ENCODE measurements around the gene GJC1. TPM values are rescaled to one million over a fixed set of nuclear protein-coding genes. Genes with fewer than 3 reads are reported as not detected.

GJC1 gene
- polyA plus RNA-seq (2014; cell fraction: cytosol; rRNA removed): 41.0 and 48.8 TPM in 2 replicates
- polyA plus RNA-seq (2014; cell fraction: nucleus; rRNA removed): 15.7 and 37.2 TPM in 2 replicates

GRCh38 chr17:44829523-44830358 is at the start of gene GJC1:
Gene GJC1, minus strand, starts transcription at chr17:44830287. Its CDS starts 24,470 bp downstream, at chr17:44805817.
- peak; percentile 49 for DNase-seq (ENCODE audit: low spot score)

DNA sequence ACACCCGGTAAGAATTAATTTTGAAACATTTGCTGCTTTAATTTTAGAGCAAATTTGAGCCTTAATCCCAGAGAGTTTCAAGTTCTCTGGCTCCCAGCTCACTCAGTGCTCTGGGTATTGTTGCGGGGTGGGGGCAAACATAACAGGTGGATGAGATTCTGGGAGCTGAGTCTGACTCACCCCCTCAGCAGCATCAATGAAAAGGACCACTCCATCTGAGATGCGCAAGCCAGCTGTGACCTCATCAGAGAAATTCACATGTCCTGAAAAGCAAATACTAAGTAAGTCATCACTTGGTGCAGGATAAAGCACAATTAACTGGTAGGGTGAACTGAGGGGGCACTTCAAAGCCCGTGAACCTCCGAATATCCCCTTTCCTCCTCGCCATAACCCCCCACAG is 49.3 kb upstream of the GJC1 start:
- no peak for DNase-seq (ENCODE audit: low spot score)

GRCh38 chr17:44878627-44879221 is 48.6 kb upstream of the GJC1 start:
- DNase-seq (ENCODE audit: low spot score): no peak

GRCh38 chr17:44877121-44877520 is 47.0 kb upstream of the GJC1 start:
- DNase-seq (ENCODE audit: low spot score): no peak

DNA sequence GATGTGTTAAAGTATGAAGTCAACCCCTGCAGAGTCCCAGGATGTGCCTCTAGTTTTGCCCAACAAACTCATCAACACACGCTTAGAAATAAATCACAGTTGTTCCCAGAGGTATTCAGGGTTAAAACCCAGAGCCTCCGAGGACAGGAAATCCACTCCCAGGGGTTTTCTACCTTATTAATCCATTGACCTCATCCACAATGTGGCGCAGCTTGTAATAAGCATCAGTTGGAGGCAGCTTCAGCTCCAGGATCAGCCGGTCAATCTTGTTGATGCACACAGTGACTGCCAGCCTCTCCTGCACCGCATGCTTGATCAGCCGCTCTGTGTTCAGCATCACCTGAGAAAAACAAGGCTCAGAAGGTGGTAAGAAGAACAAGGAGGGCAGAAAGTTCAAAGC is 45.7 kb upstream of the GJC1 start:
- DNase-seq (ENCODE audit: low spot score): no peak

- DNase-seq (ENCODE audit: low spot score): no peak
Observed at GRCh38 chr17:44872131-44872768, 42.2 kb upstream of the GJC1 start.

- no peak for DNase-seq (ENCODE audit: low spot score)
Observed at GRCh38 chr17:44871556-44871955, 41.5 kb upstream of the GJC1 start.

GRCh38 chr17:44867841-44868240 is 37.8 kb upstream of the GJC1 start:
- DNase-seq (ENCODE audit: low spot score): no peak

DNA sequence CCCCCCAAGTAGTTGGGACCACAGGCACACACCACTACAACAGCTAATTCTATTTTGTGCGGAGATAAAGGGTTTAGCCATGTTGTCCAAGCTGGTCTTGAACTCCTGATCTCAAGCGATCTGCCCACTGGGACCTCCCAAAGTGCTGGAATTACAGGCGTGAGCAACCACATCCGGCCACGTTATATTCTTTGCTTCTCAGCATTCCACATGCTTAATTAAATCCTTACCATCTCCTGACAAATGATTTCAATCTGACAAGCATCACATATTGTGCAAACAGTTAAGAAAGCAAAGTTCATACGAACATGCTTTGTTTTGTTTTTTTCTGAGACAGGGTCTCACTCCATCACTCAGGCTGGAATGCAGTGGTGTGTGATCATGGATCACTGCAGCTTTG is 35.8 kb upstream of the GJC1 start:
- no peak for DNase-seq (ENCODE audit: low spot score)

GRCh38 chr17:44865231-44865660 is 35.2 kb upstream of the GJC1 start:
- DNase-seq (ENCODE audit: low spot score): peak; percentile 83

DNA sequence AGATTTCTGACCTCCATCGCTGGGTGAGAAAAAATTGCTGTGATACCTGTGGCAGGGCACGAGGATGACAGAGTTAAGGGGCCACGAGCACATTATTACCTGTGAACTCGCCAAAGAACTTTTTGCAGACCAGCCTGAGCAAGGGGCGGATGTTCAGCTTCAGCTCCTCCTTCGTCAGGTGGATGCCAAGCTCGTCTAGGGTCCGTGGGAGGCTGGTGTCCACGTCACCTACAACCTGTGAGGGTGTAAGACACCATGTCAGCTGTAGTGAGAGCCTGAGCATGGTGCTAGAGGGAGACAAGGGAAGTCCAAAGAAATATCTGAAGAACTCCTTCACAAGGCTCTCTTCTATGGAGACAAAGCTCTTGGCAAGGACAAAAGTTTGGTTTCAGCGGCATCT is 34.7 kb upstream of the GJC1 start:
- DNase-seq (ENCODE audit: low spot score): no peak

- DNase-seq (ENCODE audit: low spot score): no peak
Observed at GRCh38 chr17:44863061-44863918, 33.2 kb upstream of the GJC1 start.

DNA sequence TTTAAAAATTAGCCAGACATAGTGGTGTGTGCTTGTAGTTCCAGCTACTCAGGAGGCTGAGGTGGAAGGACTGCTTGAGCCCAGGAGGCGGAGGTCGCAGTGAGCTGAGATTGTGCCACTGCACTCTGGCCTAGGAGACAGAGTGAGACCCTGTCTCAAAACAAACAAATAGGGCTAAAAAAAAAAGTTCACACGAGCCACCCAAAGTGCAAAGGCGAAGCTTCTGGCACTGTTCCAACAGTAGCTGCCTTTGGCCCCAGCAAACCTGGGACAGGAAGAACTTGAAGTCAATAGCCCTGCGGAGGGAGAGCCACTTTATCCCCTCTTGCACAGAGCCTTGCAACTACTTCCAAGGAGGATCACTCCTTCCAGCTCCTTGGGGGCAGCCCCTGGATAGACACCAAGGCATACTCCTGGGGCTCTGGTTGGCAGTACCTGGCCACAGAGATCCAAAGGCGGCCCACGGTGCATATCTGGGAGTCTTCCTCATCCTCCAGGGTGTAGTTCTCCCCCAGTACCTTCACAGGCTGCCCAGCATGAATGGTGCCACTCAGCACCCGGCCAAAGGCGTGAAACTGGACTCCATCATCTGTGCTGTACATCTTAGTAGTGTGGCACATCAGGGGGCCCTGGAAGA is 32.3 kb upstream of the GJC1 start:
- DNase-seq (ENCODE audit: low spot score): no peak

DNA sequence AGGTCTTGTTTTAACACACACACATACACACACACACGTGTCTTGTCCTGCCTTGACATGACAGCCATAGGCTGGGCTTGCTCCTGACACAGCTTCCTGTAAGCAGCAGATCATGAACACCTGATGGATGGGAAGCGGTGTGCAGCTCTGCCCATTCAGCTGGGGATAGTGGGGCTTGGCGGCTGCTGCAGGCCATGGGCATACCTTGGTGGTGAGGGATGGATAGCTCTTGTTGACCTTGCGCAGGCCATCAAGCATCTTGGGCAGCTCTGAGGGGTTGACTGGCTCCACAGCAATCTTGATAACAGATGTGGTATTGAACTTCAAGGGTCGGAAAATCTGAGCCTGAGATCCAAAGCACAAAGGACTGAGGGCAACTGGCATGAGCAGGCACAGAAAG is 29.6 kb upstream of the GJC1 start:
- no peak for DNase-seq (ENCODE audit: low spot score)

DNA sequence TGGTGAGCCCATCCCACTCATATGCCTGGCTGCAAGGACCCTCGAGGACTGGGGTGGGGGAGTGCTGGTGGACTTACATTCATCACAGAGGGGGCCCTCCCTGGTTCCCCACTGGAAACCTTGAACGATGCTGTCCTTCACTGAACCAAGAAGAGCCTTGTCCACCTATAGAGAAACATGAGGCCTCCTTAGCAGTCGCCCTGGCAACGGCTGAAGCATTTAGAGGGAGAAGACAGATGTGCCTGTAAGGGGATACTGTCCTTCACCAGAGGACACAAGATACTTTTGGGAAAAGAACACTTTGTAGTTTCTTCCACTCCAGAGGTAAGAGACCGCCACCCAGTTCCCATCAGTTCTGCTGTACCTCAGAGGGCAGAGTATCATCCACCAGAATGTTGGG is 24.1 kb upstream of the GJC1 start:
- DNase-seq (ENCODE audit: low spot score): no peak

DNA sequence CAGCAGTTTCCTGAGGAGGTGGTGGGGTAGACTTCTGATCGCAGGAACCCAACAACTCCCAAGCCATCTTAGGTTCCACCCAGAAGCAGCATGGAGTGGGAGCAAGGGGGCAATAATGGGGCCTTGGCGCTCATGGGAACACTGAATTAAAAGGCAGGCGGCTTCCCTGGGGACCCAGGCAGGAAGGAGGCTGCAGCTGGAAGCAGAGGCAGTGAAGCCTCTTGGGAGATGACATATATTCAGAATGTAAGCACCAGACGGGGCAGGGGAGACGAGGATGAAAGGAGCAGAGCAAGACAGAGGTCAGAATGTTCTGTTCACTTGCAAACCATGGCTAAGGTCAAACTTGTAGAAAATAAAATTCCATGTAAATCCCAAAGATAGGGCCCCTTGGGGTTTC is 20.5 kb upstream of the GJC1 start:
- DNase-seq (ENCODE audit: low spot score): no peak

DNA sequence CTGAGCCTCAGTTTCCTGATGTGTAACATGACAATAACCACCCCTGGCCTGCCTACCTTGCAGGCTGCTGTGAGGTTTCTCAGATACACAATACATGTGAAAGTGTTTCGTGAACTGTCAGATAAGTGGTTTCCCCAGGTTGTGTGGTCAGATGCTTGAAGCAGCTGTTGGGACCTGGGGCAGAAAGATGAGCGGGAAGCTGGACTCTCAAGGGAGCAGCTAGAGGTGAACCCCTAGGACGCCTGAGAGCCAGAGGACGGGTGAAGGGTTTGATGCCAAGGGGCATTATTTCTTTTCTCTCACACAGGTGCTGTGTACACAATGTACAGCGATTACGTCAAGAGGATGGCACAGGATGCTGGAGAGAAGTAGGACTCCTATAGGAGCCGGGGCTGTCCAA is 19.9 kb upstream of the GJC1 start:
- no peak for DNase-seq (ENCODE audit: low spot score)

DNA sequence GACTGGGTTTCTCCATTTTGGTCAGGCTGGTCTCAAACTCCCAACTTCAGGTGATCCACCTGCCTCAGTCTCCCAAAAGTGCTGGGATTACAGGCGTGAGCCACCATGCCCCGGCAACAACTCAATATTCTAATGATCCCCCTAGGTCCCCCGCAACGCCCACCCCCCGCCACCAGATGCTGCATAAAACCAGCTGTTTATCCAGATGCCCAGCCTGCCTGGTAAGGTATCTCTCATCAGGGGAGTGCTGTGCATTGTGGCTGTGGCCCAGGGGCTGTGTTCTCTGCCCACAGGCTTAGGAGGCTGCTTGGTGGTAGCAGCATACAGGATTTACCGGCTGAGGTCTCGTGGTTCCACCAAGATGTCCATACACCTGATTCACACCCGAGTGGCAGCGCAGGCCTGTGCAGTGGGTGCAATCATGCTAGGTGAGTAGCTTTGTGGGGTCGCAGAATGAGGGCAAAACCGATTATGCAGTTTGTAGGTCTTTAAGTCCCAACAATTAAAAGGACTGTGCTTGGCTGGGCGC is 18.9 kb upstream of the GJC1 start:
- DNase-seq (ENCODE audit: low spot score): no peak

GRCh38 chr17:44848257-44848795 is 18.2 kb upstream of the GJC1 start:
- DNase-seq (ENCODE audit: low spot score): no peak

- DNase-seq (ENCODE audit: low spot score): no peak
Observed at GRCh38 chr17:44847586-44847985, 17.5 kb upstream of the GJC1 start, which contains the start of gene HIGD1B. Gene HIGD1B, plus strand, starts transcription at chr17:44847883. Its CDS starts 270 bp downstream, at chr17:44848153.
